ENCODE results near the gene NCOA6.
"Not testable (repeated sequence)": the region's sequence is repeated elsewhere in the genome, so short reads cannot be mapped to it uniquely, and the experiment has no call there.

NCOA6 gene

DNA sequence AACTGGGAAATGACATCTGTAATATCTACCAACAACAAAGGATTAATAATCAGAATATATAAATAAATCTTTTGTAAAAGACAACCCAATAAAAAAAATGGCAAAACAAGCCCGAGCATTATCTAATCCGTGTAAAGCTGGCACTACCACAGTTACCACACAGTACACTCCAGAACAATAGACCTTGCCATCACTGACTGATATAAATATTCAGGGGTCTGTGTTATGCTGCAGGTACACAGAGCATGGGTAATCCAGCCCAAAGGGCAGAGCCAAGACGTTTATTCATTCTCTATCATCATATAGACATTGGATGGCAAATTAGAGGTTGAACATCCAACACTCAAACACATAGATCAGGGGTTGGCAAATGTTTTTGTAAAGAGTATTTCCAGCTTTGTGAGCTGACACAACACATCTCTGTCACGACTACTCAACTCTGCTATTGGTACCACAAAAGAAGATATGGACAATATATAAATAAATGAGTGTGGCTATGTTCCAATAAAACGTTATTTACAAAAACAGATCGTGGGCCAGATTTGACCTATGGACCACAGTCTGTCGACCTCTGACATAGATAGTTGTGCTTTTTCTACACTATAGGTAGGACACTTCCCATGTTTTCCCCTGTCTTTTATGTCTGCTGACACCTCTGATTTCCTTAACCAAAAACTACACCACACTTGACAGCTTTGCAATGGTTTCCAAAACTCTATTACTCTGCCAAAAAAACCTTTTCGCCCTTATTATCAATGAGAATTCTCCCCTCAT is 4.5 kb downstream of the NCOA6 start:
- in situ Hi-C loops (cut with MboI; ENCODE audit: low pct_unique_long_range_greater_than_20kb, low sequenced_read_pairs, unreplicated experiment), result no loop called here
- no peak for TF ChIP-seq CTCF (IDR thresholded peaks at IDR 0.05; ENCODE audit: extremely low read depth, insufficient read depth, missing control alignments)
- no peak for DNase-seq (ENCODE audit: low spot score)

DNA sequence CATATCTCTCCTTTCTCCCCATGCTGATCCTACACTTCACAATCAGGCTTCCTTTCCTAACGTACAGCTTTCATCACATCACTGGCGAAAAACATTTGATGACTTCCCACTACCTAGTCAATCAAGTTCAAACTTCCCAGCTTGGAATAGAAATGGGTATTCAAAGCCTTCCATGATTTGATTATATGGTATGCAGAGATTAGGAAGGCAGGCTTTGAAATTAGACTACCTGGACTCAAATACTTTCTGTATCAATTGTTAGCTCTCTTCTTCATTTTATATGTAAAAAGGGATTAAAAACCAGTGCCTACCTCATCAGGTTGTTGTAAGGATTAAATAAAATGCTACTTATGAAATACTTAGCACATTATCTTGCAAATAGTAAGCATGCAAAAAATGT is 7.7 kb downstream of the NCOA6 start:
- no peak for DNase-seq (ENCODE audit: low spot score)
- in situ Hi-C loops (cut with MboI; ENCODE audit: low pct_unique_long_range_greater_than_20kb, low sequenced_read_pairs, unreplicated experiment), result no loop called here
- no peak for TF ChIP-seq CTCF (IDR thresholded peaks at IDR 0.05; ENCODE audit: extremely low read depth, insufficient read depth, missing control alignments)

GRCh38 chr20:34817072-34817471 is 8.4 kb downstream of the NCOA6 start:
- in situ Hi-C loops (cut with MboI; ENCODE audit: low pct_unique_long_range_greater_than_20kb, low sequenced_read_pairs, unreplicated experiment), result no loop called here
- no peak for DNase-seq (ENCODE audit: low spot score)
- TF ChIP-seq CTCF (IDR thresholded peaks at IDR 0.05; ENCODE audit: extremely low read depth, insufficient read depth, missing control alignments), result no peak

- DNase-seq (ENCODE audit: low spot score), result no peak
- in situ Hi-C loops (cut with MboI; ENCODE audit: low pct_unique_long_range_greater_than_20kb, low sequenced_read_pairs, unreplicated experiment), result no loop called here
- TF ChIP-seq CTCF (IDR thresholded peaks at IDR 0.05; ENCODE audit: extremely low read depth, insufficient read depth, missing control alignments), result no peak
Measured at GRCh38 chr20:34815636-34816035, 9.8 kb downstream of the NCOA6 start.

- no peak for DNase-seq (ENCODE audit: low spot score)
- no peak for TF ChIP-seq CTCF (IDR thresholded peaks at IDR 0.05; ENCODE audit: extremely low read depth, insufficient read depth, missing control alignments)
- in situ Hi-C loops (cut with MboI; ENCODE audit: low pct_unique_long_range_greater_than_20kb, low sequenced_read_pairs, unreplicated experiment), result no loop called here
Measured at GRCh38 chr20:34808583-34808982, 16.9 kb downstream of the NCOA6 start.

DNA sequence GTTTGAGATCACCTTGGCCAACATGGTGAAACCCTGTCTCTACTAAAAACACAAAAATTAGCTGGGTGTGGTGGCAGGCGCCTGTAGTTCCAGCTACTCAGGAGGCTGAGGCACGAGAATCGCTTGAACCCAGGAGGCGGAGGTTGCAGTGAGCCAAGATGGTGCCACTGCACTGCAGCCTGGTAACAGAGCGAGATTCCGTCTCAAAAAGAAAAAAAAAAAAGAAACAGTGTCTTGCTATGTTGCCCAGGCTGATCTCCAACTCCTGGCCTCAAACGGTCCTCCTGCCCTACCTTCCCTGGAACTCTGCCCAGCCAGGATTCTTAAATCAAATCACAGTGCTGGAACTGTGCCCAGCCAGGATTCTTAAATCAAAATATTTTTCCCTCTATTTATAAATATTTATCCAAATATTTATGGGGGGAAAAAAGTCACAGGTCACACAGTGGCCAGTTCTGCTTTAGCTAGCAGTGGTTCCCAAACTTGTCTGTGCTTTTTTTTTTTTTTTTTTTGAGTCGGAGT is 17.4 kb downstream of the NCOA6 start:
- DNase-seq (ENCODE audit: low spot score); in situ Hi-C loops (cut with MboI; ENCODE audit: low pct_unique_long_range_greater_than_20kb, low sequenced_read_pairs, unreplicated experiment): not testable (repeated sequence)

- in situ Hi-C loops (cut with MboI; ENCODE audit: low pct_unique_long_range_greater_than_20kb, low sequenced_read_pairs, unreplicated experiment), result no loop called here
- DNase-seq (ENCODE audit: low spot score), result no peak
- TF ChIP-seq CTCF (IDR thresholded peaks at IDR 0.05; ENCODE audit: extremely low read depth, insufficient read depth, missing control alignments), result no peak
Measured at GRCh38 chr20:34806255-34806654, 19.2 kb downstream of the NCOA6 start.
